T-cell (primary cell): Measurements from ENCODE around the gene PLCB1. TPM values are rescaled to one million over a fixed set of nuclear protein-coding genes. Genes with fewer than 3 reads are reported as not detected.

Experiments used
- ATAC-seq, 4 experiments: fragments of 200-7000 bp in 3 of 4; fragments of 150-1000 bp in 1 of 4; cut with Tn5 transposase; replicated peaks in 1 of 4; 1 replicate in 3 of 4; 2 replicates in 1 of 4; pipeline ENCODE4 v1.10.0; 2021; ENCODE audit warnings: moderate library complexity in 3 of 4, mild to moderate bottlenecking in 2 of 4, moderate number of reproducible peaks in 1 of 4
- CTCF ChIA-PET, 2 donors: fragments of 300-600 bp; sonication (Branson Sonifier 250); formaldehyde crosslinking; loops; one replicate each; lab custom pipeline; 2022; ENCODE audit warnings: antibody characterized with exemption in 2 of 2; lab: Charles Lee
- POLR2A ChIA-PET, 2 donors: fragments of 300-600 bp; sonication (Branson Sonifier 250); formaldehyde crosslinking; loops; one replicate each; lab custom pipeline; 2022; ENCODE audit warnings: antibody characterized with exemption in 2 of 2; lab: Charles Lee
- DNase-seq, 35 experiments: peaks; one replicate each; pipeline versions ENCODE4 v3.0.0 to v3.0.0-alpha.2; 2013 to 2023
- H3K27ac ChIP-seq: one replicate; pipeline ENCODE4 v1.5.1; 2013; ENCODE audit warnings: low read length
- H3K27me3 ChIP-seq, 2 experiments: replicated peaks in 1 of 2; 1 replicate in 1 of 2; 2 replicates in 1 of 2; pipeline versions ENCODE4 v1.6.1 to v1.7.0; 2013; ENCODE audit warnings: low read length in 1 of 2, mixed read lengths in 1 of 2; ENCODE audit not compliant: control insufficient read depth in 2 of 2, insufficient read depth in 2 of 2; ENCODE audit errors: extremely low read depth in 1 of 2
- H3K36me3 ChIP-seq, 2 donors: 1 replicate in 1 of 2; 2 replicates in 1 of 2; pipeline versions ENCODE4 v1.6.1 to v1.7.0; 2013; ENCODE audit warnings: low read length in 1 of 2; ENCODE audit not compliant: control insufficient read depth in 2 of 2, insufficient read depth in 1 of 2; ENCODE audit errors: extremely low read depth in 1 of 2
- H3K4me1 ChIP-seq, 2 experiments: 1 replicate in 1 of 2; 2 replicates in 1 of 2; pipeline versions ENCODE4 v1.6.1 to v1.7.0; 2013; ENCODE audit warnings: low read length in 2 of 2, mixed read lengths in 1 of 2; ENCODE audit not compliant: insufficient read depth in 2 of 2, control insufficient read depth in 1 of 2; ENCODE audit errors: extremely low read depth in 1 of 2
- H3K4me3 ChIP-seq, 2 donors: 1 replicate in 1 of 2; 2 replicates in 1 of 2; pipeline versions ENCODE4 v1.5.1 to v1.7.0; 2013; ENCODE audit warnings: mild to moderate bottlenecking in 2 of 2, low read length in 1 of 2, moderate library complexity in 1 of 2; ENCODE audit not compliant: control insufficient read depth in 1 of 2; ENCODE audit errors: extremely low read depth in 1 of 2
- H3K9me3 ChIP-seq: 2 replicates; pipeline ENCODE4 v1.7.0; 2013
- H3K27ac Mint-ChIP-seq, 2 donors: one replicate each; pipeline ENCODE4 v1.8.0; 2020 to 2021; ENCODE audit warnings: mild to moderate bottlenecking in 2 of 2, mixed read lengths in 2 of 2
- H3K27me3 Mint-ChIP-seq, 2 donors: one replicate each; pipeline ENCODE4 v1.8.0; 2021 to 2022; ENCODE audit warnings: mixed read lengths in 2 of 2
- H3K36me3 Mint-ChIP-seq: one replicate; pipeline ENCODE4 v1.8.0; 2021; ENCODE audit warnings: mixed read lengths
- H3K4me1 Mint-ChIP-seq, 3 donors: one replicate each; pipeline ENCODE4 v1.8.0; 2020 to 2022; ENCODE audit warnings: mixed read lengths in 3 of 3, mild to moderate bottlenecking in 1 of 3
- H3K4me3 Mint-ChIP-seq, 3 donors: one replicate each; pipeline ENCODE4 v1.8.0; 2020 to 2022; ENCODE audit warnings: mild to moderate bottlenecking in 3 of 3, mixed read lengths in 3 of 3, moderate library complexity in 3 of 3
- H3K9me3 Mint-ChIP-seq, 3 donors: one replicate each; pipeline ENCODE4 v1.8.0; 2020 to 2022; ENCODE audit warnings: mixed read lengths in 3 of 3
- WGBS: methylation state at CpG from one replicate; pipeline ENCODE4 v1.1.5; 2013; ENCODE audit warnings: missing lambda C conversion rate; ENCODE audit not compliant: insufficient coverage; 5-methylcytosine and 5-hydroxymethylcytosine counted together
- total RNA-seq, 35 experiments: library from RNA in 6 of 35; stranded (reverse) in 6 of 35; fragments of 120-200 nt in 1 of 35; gene quantifications; one replicate each; pipeline versions ENCODE4 v1.2.1 to v1.2.4 and lab custom pipeline; 2013 to 2026

Gene PLCB1
- total RNA-seq, 5 donors from 2014 or later (not counting 1 experiment from before 2014, with no cell fraction given): 3.3 to 15.1 (median 7.4) TPM

GRCh38 chr20:8512003-8512402 is 379.9 kb downstream of the PLCB1 start:
- H3K4me1 ChIP-seq: no peaks in the 10 kb centered on the region
- no peak overlapping the region for H3K4me3 Mint-ChIP-seq
- H3K9me3 Mint-ChIP-seq: no peaks in the 10 kb centered on the region
- no peaks in the 10 kb centered on the region for H3K27me3 ChIP-seq
- ChIA-PET POLR2A (no interaction called here), CTCF (no interaction called here)
- DNase-seq: no peak
- no peaks in the 10 kb centered on the region for H3K4me1 Mint-ChIP-seq
- H3K9me3 ChIP-seq: no peaks in the 10 kb centered on the region
- no peak for ATAC-seq
- no CpG with 5 or more reads among the region's 5 CpGs for WGBS
- no peak overlapping the region for H3K27ac Mint-ChIP-seq
- H3K36me3 Mint-ChIP-seq: no peaks in the 10 kb centered on the region
- H3K27me3 Mint-ChIP-seq: no peaks in the 10 kb centered on the region
- no peak overlapping the region for H3K4me3 ChIP-seq
- no peaks in the 10 kb centered on the region for H3K36me3 ChIP-seq
- H3K27ac ChIP-seq: no peak overlapping the region

- ChIA-PET CTCF (no interaction called here), POLR2A (no interaction called here)
- Histone ChIP-seq H3K27me3 (no peaks in the 10 kb centered on the region), H3K36me3 (no peaks in the 10 kb centered on the region), H3K27ac (no peak overlapping the region), H3K4me3 (no peak overlapping the region), H3K9me3 (no peaks in the 10 kb centered on the region), H3K4me1 (no peaks in the 10 kb centered on the region)
- H3K27me3 Mint-ChIP-seq: no peaks in the 10 kb centered on the region
- DNase-seq: no peak
- 71% methylated on average over 2 of the region's 4 CpGs for WGBS
- no peak for ATAC-seq
- H3K9me3 Mint-ChIP-seq: no peaks in the 10 kb centered on the region
- no peak overlapping the region for H3K4me3 Mint-ChIP-seq
- H3K36me3 Mint-ChIP-seq: no peaks in the 10 kb centered on the region
- H3K4me1 Mint-ChIP-seq: no peaks in the 10 kb centered on the region
- H3K27ac Mint-ChIP-seq: no peak overlapping the region
Measured at GRCh38 chr20:8515810-8516435, 383.9 kb downstream of the PLCB1 start.

GRCh38 chr20:8518878-8519277 is 386.8 kb downstream of the PLCB1 start:
- Histone ChIP-seq H3K27me3 (no peaks in the 10 kb centered on the region), H3K9me3 (no peaks in the 10 kb centered on the region), H3K4me3 (no peak overlapping the region), H3K4me1 (no peaks in the 10 kb centered on the region), H3K36me3 (no peaks in the 10 kb centered on the region), H3K27ac (no peak overlapping the region)
- Mint-ChIP-seq H3K27ac (no peak overlapping the region), H3K36me3 (no peaks in the 10 kb centered on the region), H3K4me1 (no peaks in the 10 kb centered on the region), H3K27me3 (no peaks in the 10 kb centered on the region), H3K4me3 (no peak overlapping the region), H3K9me3 (no peaks in the 10 kb centered on the region)
- no peak for DNase-seq
- CTCF ChIA-PET: interaction anchor here (0.6 kb wide), 2 partner anchors 55 to 393 kb away, joined by 4 to 5 read pairs; no protein-coding TSS in a partner anchor
- ATAC-seq: no peak
- 57% methylated on average over 2 of the region's 4 CpGs for WGBS
- POLR2A ChIA-PET: no interaction called here

- H3K27ac ChIP-seq: no peak overlapping the region
- ChIA-PET CTCF (no interaction called here), POLR2A (no interaction called here)
- H3K36me3 ChIP-seq: no peaks in the 10 kb centered on the region
- no peaks in the 10 kb centered on the region for H3K4me1 ChIP-seq
- DNase-seq (no peak), ATAC-seq (no peak)
- Mint-ChIP-seq H3K36me3 (no peaks in the 10 kb centered on the region), H3K27me3 (no peaks in the 10 kb centered on the region), H3K4me3 (no peak overlapping the region), H3K9me3 (no peaks in the 10 kb centered on the region), H3K4me1 (no peaks in the 10 kb centered on the region), H3K27ac (no peak overlapping the region)
- no CpG with 5 or more reads among the region's 1 CpG for WGBS
- no peaks in the 10 kb centered on the region for H3K27me3 ChIP-seq
- H3K9me3 ChIP-seq: no peaks in the 10 kb centered on the region
- H3K4me3 ChIP-seq: no peak overlapping the region
Measured at GRCh38 chr20:8519887-8520286, 387.8 kb downstream of the PLCB1 start.

- H3K4me3 Mint-ChIP-seq: no peak overlapping the region
- POLR2A ChIA-PET: no interaction called here
- no peak overlapping the region for H3K27ac Mint-ChIP-seq
Measured at GRCh38 chr20:8522168-8522567, 390.1 kb downstream of the PLCB1 start.

GRCh38 chr20:8523684-8524083 is 391.6 kb downstream of the PLCB1 start:
- no peak for DNase-seq
- no peaks in the 10 kb centered on the region for H3K4me1 ChIP-seq
- H3K9me3 Mint-ChIP-seq: no peaks in the 10 kb centered on the region
- no peak overlapping the region for H3K27ac ChIP-seq
- H3K4me3 ChIP-seq: no peak overlapping the region
- no peak overlapping the region for H3K27ac Mint-ChIP-seq
- no peaks in the 10 kb centered on the region for H3K4me1 Mint-ChIP-seq
- no peak for ATAC-seq
- no peak overlapping the region for H3K4me3 Mint-ChIP-seq
- WGBS: 80% methylated on average over 1 of the region's 5 CpGs
- no peaks in the 10 kb centered on the region for H3K36me3 ChIP-seq
- ChIA-PET CTCF (no interaction called here), POLR2A (no interaction called here)
- H3K27me3 Mint-ChIP-seq: no peaks in the 10 kb centered on the region
- H3K9me3 ChIP-seq: no peaks in the 10 kb centered on the region
- no peaks in the 10 kb centered on the region for H3K27me3 ChIP-seq
- no peaks in the 10 kb centered on the region for H3K36me3 Mint-ChIP-seq

More at GRCh38 chr20:8522168-8522567, 390.1 kb downstream of the PLCB1 start:
- no peaks in the 10 kb centered on the region for H3K9me3 Mint-ChIP-seq
- ATAC-seq: no peak
- H3K27me3 Mint-ChIP-seq: no peaks in the 10 kb centered on the region
- no peaks in the 10 kb centered on the region for H3K27me3 ChIP-seq
- no peaks in the 10 kb centered on the region for H3K9me3 ChIP-seq
- 76% methylated on average over 2 of the region's 4 CpGs for WGBS
- no peaks in the 10 kb centered on the region for H3K4me1 ChIP-seq
- no peaks in the 10 kb centered on the region for H3K4me1 Mint-ChIP-seq
- DNase-seq: no peak
- no peak overlapping the region for H3K4me3 ChIP-seq
- no peaks in the 10 kb centered on the region for H3K36me3 Mint-ChIP-seq
- H3K27ac ChIP-seq: no peak overlapping the region
- CTCF ChIA-PET: no interaction called here
- H3K36me3 ChIP-seq: no peaks in the 10 kb centered on the region
